GM12865 (cell line): Measurements from ENCODE around the gene PLEKHG3.

Source experiments
- DNase-seq: peaks from one replicate; pipeline ENCODE4 v3.0.0; 2010; ENCODE audit warnings: low read depth
- H3K4me3 ChIP-seq: 2 replicates; pipeline ENCODE4 v1.5.1; 2011; ENCODE audit warnings: mild to moderate bottlenecking, low read depth, low read length, control low read depth
- TF ChIP-seq, protein P1 (sequence below): IDR thresholded peaks from 2 replicates; pipeline ENCODE4 v1.5.1; 2011; ENCODE audit warnings: low read length, control low read depth, low read depth, inconsistent platforms; ENCODE audit not compliant: insufficient read depth; ENCODE audit errors: missing control alignments

The PLEKHG3 gene

DNA sequence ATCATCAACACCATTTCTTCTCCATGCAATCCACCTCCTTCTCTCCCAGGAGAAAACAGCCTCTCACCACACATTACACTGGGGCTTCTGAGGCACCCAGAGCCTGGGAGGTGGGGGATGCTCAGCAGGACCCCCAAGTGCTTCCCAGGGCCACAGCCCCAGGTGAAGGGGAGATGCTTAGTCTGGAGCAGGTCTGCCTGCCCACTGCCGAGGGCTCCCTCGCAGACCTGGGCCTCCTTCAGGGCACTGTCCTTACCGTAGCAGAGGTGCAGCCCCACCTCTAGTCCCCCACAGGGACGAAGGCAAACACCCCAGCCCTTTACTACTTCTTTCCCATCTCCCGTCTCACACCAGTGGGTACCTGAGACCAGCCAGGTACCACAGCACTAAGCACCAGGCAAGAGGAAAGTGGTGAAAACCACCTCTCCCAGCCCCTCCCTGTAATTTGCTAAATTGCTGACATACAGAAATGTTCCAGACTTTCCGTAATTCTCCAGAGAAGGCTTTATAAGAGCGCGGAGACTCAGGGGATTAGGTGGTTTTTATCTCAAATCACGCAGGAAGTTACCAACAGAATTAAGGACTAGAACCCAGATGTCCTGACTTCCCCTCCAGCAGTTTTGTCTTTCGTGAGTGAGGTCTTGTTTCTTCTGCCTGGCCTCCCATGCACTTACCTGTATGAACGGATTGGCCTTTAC lies 59.0 kb downstream of the PLEKHG3 start:
- DNase-seq, result no peak
- H3K4me3 ChIP-seq, result no peak overlapping the region
- TF ChIP-seq, protein P1, sequence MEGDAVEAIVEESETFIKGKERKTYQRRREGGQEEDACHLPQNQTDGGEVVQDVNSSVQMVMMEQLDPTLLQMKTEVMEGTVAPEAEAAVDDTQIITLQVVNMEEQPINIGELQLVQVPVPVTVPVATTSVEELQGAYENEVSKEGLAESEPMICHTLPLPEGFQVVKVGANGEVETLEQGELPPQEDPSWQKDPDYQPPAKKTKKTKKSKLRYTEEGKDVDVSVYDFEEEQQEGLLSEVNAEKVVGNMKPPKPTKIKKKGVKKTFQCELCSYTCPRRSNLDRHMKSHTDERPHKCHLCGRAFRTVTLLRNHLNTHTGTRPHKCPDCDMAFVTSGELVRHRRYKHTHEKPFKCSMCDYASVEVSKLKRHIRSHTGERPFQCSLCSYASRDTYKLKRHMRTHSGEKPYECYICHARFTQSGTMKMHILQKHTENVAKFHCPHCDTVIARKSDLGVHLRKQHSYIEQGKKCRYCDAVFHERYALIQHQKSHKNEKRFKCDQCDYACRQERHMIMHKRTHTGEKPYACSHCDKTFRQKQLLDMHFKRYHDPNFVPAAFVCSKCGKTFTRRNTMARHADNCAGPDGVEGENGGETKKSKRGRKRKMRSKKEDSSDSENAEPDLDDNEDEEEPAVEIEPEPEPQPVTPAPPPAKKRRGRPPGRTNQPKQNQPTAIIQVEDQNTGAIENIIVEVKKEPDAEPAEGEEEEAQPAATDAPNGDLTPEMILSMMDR, result no peak

DNA sequence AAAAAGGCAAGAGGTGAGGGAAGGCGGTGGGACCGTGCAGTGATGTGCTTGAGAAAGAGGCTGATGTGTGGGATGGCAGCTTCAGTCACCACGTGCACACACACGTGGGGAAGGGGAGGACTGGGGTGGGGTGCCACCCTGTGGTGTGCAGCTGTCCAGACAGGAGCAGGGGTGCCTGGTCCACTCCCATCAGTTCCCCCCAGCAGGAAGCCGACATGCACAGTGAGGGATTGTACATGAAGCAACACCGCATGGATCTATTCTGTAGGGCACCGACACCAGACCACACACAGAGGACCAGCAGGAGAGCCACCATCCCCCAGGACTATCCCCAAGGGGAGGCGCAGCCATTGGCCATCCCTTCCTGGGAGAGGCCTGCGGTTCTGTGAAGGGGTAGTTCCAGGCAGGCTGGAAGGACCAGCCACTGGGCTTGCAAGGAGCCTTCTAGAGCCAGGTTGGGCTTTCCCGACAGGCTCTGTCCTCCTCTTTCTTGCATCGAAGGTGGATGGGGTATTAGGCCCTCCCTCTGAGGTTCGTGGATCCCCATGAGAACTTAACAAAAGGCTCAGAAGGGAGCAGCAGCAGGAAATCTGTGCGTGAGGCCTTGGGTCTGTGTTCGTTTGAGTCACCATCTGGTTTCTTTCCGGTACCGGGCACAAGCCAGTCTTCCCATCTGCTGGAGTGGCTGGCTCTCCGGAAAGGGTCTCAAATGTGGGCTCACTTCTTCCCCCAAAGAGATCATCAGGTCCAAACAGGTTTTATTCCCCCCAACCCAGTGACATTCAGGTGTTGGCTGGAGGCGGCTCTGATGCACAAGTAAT lies 59.8 kb downstream of the PLEKHG3 start:
- DNase-seq, result no peak
- TF ChIP-seq, protein P1, result peak; percentile 4
- no peak overlapping the region for H3K4me3 ChIP-seq

DNA sequence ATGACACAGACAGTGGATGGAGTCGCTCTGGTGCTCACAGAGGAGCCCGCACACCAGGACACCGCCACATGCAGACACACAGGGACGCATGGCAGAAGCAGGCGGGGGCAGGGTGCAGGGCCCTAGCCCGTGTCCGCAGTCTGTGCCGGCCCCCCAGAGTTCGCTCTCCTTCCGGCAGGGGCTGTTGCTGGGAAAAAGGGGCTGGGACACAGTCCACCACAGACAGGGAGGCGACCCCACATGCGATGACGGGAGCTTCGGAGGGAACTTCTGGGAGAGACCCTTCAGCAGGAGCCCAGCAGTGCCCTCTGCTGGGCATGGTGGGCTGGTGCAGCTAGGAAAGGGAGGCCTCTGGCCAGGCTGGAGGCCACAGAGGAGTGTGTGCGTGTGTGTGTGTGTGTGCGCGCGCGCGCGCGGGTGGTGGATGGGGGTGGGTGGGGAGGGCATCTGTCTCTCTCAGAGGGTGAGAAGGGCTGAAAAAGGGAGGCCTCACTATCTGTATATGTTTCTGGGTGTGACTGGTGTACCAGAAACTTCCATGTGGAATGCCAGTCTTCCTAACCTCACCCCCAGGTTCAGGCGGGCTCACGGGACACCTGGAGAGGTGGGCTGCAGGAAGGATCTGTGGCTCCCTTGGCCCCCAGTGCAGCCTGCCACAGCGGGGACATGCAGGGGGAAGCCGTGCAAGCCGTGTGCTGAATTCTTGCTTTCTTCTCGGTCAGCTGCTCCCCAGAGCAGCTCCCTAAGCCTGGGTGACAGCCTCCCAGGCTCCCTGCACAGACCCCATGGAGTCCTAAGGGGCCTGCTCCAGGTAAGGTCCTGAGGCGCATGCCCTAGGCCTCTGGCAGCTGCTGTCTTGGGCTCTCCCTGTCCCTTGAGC lies 60.7 kb downstream of the PLEKHG3 start:
- TF ChIP-seq, protein P1, result peak; percentile 95
- DNase-seq, result peak; percentile 64
- no peak overlapping the region for H3K4me3 ChIP-seq

DNA sequence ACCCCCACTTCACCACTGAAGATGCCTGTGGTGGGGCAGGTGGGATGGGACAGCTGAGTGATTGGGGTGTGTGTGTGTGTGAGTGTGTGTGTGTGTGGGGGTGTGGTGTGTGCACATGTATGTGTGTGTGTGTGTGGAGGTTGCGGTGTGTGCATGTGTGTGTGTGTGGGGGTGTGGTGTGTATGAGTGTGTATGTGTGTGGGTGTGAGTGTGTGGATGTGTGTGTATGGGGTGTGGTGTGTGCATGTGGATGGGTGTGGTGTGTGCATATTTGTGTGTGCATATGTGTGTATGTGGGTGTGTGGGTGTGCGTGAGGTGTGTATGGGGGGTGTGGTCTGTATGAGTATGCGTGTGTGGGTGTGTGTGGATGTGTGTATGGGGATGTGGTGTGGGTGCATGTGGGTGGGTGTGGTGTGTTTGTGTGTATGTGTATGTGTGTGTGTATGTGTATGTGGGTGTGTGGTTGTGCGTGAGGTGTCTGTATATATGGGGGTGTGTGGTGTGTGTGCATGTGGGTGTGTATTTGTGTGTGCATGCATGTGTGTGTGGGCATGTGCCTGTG lies 61.6 kb downstream of the PLEKHG3 start:
- TF ChIP-seq, protein P1, result no peak
- no peak overlapping the region for H3K4me3 ChIP-seq
- no peak for DNase-seq

DNA sequence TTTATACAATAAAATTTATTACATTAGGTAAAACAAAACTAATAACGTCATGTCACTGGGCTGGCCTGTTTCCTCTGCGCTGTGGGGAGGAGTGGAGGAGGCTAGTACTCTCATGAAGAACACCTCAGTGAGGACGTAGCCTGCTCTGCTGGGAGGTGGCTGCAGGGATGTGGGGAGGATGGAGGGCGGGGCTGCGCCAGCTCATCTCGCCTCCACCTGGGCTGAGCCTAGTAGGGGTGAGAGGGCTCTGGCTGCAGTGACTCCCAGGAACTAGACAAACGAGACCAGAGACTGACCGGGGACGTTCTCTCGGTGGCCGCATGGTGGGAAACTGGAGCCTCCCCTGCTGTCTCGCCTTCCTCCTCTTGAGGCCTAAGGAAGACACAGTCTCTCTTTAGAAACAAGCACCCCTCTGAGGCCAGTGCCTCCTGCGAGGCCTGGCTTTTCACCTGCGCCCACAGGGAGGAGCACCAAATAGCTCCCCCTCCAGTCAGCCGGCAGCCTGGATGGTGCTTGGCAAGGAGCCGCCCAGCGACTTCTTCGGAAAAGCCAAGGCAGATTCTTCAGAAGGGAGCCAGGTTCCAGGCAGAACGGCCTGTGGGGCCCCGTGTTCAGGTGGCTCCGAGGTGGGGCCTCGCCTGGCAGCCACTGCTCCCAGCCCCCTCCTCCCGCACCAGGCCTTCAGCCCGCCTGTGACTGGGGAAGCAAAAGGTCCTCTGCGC lies 62.4 kb downstream of the PLEKHG3 start:
- no peak for DNase-seq
- no peak overlapping the region for H3K4me3 ChIP-seq
- TF ChIP-seq, protein P1, result no peak
